H9 (cell line): Measurements from ENCODE around the gene MAP6. TPM values are rescaled to one million over a fixed set of nuclear protein-coding genes. Genes with fewer than 3 reads are reported as not detected.

Experiments
- DNase-seq: peaks from one replicate; pipeline ENCODE4 v3.0.0-alpha.2; 2017
- H2AFZ ChIP-seq: one replicate; pipeline ENCODE4 v1.6.1; 2013; ENCODE audit warnings: mild to moderate bottlenecking, low read length, control low read depth, moderate library complexity
- H2AK5ac ChIP-seq: 2 replicates; pipeline ENCODE4 v1.6.1; 2013; ENCODE audit warnings: low read length, control low read depth, mixed read lengths; ENCODE audit not compliant: insufficient read length
- H2BK120ac ChIP-seq: one replicate; pipeline ENCODE4 v1.6.1; 2013; ENCODE audit warnings: low read depth, mild to moderate bottlenecking, low read length, control low read depth, inconsistent platforms; ENCODE audit not compliant: poor library complexity, severe bottlenecking
- H2BK12ac ChIP-seq: 2 replicates; pipeline ENCODE4 v1.6.1; 2013; ENCODE audit warnings: low read length, control low read depth, mixed read lengths, low read depth; ENCODE audit not compliant: insufficient read length
- H2BK15ac ChIP-seq: 2 replicates; pipeline ENCODE4 v1.6.1; 2013; ENCODE audit warnings: low read depth, low read length, control low read depth
- H2BK20ac ChIP-seq: one replicate; pipeline ENCODE4 v1.6.1; 2013; ENCODE audit warnings: low read depth, mild to moderate bottlenecking, low read length, control low read depth, inconsistent platforms; ENCODE audit not compliant: poor library complexity, severe bottlenecking
- H2BK5ac ChIP-seq: 2 replicates; pipeline ENCODE4 v1.6.1; 2013; ENCODE audit warnings: low read length, control low read depth, mixed read lengths; ENCODE audit not compliant: insufficient read length
- H3K14ac ChIP-seq: 2 replicates; pipeline ENCODE4 v1.6.1; 2013; ENCODE audit warnings: low read length, control low read depth; ENCODE audit not compliant: insufficient read depth
- H3K18ac ChIP-seq: 2 replicates; pipeline ENCODE4 v1.6.1; 2013; ENCODE audit warnings: low read depth, mild to moderate bottlenecking, mixed read lengths, low read length, control low read depth; ENCODE audit not compliant: insufficient read length
- H3K23ac ChIP-seq: 2 replicates; pipeline ENCODE4 v1.6.1; 2013; ENCODE audit warnings: low read length, control low read depth, mixed read lengths, low read depth; ENCODE audit not compliant: insufficient read length
- H3K23me2 ChIP-seq: 2 replicates; pipeline ENCODE4 v1.6.1; 2013; ENCODE audit warnings: low read depth, mild to moderate bottlenecking, mixed read lengths, low read length, control low read depth; ENCODE audit not compliant: insufficient read length, poor library complexity, severe bottlenecking
- H3K27ac ChIP-seq: 2 replicates; pipeline ENCODE4 v1.5.1; 2013; ENCODE audit warnings: low read length, control low read depth, mixed read lengths, low read depth; ENCODE audit not compliant: insufficient read length
- H3K27me3 ChIP-seq: 2 replicates; pipeline ENCODE4 v1.6.1; 2013; ENCODE audit warnings: low read length, control low read depth, inconsistent platforms; ENCODE audit not compliant: insufficient read depth
- H3K4ac ChIP-seq: 2 replicates; pipeline ENCODE4 v1.6.1; 2013; ENCODE audit warnings: low read depth, mild to moderate bottlenecking, control low read depth, inconsistent platforms, low read length, moderate library complexity
- H3K4me1 ChIP-seq: 2 replicates; pipeline ENCODE4 v1.6.1; 2013; ENCODE audit warnings: low read length, control low read depth, inconsistent platforms; ENCODE audit not compliant: insufficient read depth
- H3K4me2 ChIP-seq: 2 replicates; pipeline ENCODE4 v1.6.1; 2013; ENCODE audit warnings: low read length, control low read depth, mixed read lengths; ENCODE audit not compliant: insufficient read length, insufficient read depth
- H3K56ac ChIP-seq: 2 replicates; pipeline ENCODE4 v1.6.1; 2013; ENCODE audit warnings: low read depth, mild to moderate bottlenecking, mixed read lengths, low read length, control low read depth; ENCODE audit not compliant: insufficient read length
- H3K79me1 ChIP-seq: 2 replicates; pipeline ENCODE4 v1.6.1; 2013; ENCODE audit warnings: low read depth, mild to moderate bottlenecking, moderate library complexity, low read length, control low read depth, inconsistent platforms; ENCODE audit not compliant: insufficient read depth, poor library complexity, severe bottlenecking
- H3K79me2 ChIP-seq: 2 replicates; pipeline ENCODE4 v1.6.1; 2013; ENCODE audit warnings: low read length, control low read depth, inconsistent platforms; ENCODE audit not compliant: insufficient read depth
- H3K9ac ChIP-seq: 2 replicates; pipeline ENCODE4 v1.6.1; 2013; ENCODE audit warnings: low read length, control low read depth, mixed read lengths; ENCODE audit not compliant: insufficient read length; ENCODE audit errors: extremely low read depth
- H3K9me3 ChIP-seq: one replicate; pipeline ENCODE4 v1.6.1; 2013; ENCODE audit warnings: low read depth, low read length, inconsistent platforms; ENCODE audit not compliant: control insufficient read depth
- H3T11ph ChIP-seq: one replicate; pipeline ENCODE4 v1.6.1; 2013; ENCODE audit warnings: mild to moderate bottlenecking, low read length, control low read depth, inconsistent platforms
- H4K20me1 ChIP-seq: one replicate; pipeline ENCODE4 v1.6.1; 2013; ENCODE audit not compliant: control insufficient read depth, insufficient read length, insufficient read depth
- H4K5ac ChIP-seq: 2 replicates; pipeline ENCODE4 v1.6.1; 2013; ENCODE audit warnings: low read depth, mild to moderate bottlenecking, mixed read lengths, low read length, control low read depth; ENCODE audit not compliant: insufficient read length
- H4K8ac ChIP-seq: replicated peaks from 2 replicates; pipeline ENCODE4 v1.6.1; 2013; ENCODE audit warnings: low read length, control low read depth, mixed read lengths, low read depth; ENCODE audit not compliant: insufficient read length
- H4K91ac ChIP-seq: 2 replicates; pipeline ENCODE4 v1.6.1; 2013; ENCODE audit warnings: low read depth, mild to moderate bottlenecking, moderate library complexity, mixed read lengths, low read length, control low read depth; ENCODE audit not compliant: insufficient read length
- H3K27ac Mint-ChIP-seq, 3 experiments: 2 replicates in 2 of 3; 3 replicates in 1 of 3; pipeline ENCODE4 v1.8.0; 2020 to 2021; ENCODE audit warnings: mixed read lengths in 3 of 3, mild to moderate bottlenecking in 1 of 3, moderate library complexity in 1 of 3
- H3K27me3 Mint-ChIP-seq: 2 replicates; pipeline ENCODE4 v1.8.0; 2021; ENCODE audit warnings: low read depth, mild to moderate bottlenecking, moderate library complexity, mixed read lengths
- H3K36me3 Mint-ChIP-seq, 3 experiments: 2 replicates in 2 of 3; 3 replicates in 1 of 3; pipeline ENCODE4 v1.8.0; 2020 to 2021; ENCODE audit warnings: low read depth in 3 of 3, mixed read lengths in 3 of 3; ENCODE audit not compliant: insufficient read depth in 1 of 3
- H3K4me1 Mint-ChIP-seq, 2 experiments: 2 replicates each; pipeline ENCODE4 v1.8.0; 2020; ENCODE audit warnings: mixed read lengths in 2 of 2
- H3K4me3 Mint-ChIP-seq, 2 experiments: 2 replicates in 1 of 2; 3 replicates in 1 of 2; pipeline ENCODE4 v1.8.0; 2020 to 2021; ENCODE audit warnings: mild to moderate bottlenecking in 2 of 2, mixed read lengths in 2 of 2, moderate library complexity in 1 of 2
- H3K9me3 Mint-ChIP-seq, 2 experiments: 2 replicates in 1 of 2; 3 replicates in 1 of 2; pipeline ENCODE4 v1.8.0; 2020; ENCODE audit warnings: mild to moderate bottlenecking in 2 of 2, mixed read lengths in 2 of 2, moderate library complexity in 1 of 2
- CTCF ChIP-seq: fragments of 200-600 bp; sonication (generic); conservative IDR thresholded peaks from 3 replicates; pipeline ENCODE4 v1.8.0; 2021; ENCODE audit warnings: antibody characterized with exemption, mild to moderate bottlenecking
- WGBS: extraction: QIAGEN DNeasy Blood & Tissue Kit; methylation state at CpG from one replicate; pipeline ENCODE4 v1.1.7; 2013; ENCODE audit warnings: missing lambda C conversion rate, low lambda C conversion rate, mixed read lengths; ENCODE audit not compliant: insufficient read length; ENCODE audit errors: extremely low coverage; 5-methylcytosine and 5-hydroxymethylcytosine counted together
- total RNA-seq: library from RNA; stranded (reverse); gene quantifications from 2 replicates; pipeline ENCODE4 v1.2.1, GENCODE V29; 2021

Gene MAP6
- total RNA-seq, 1 experiment from 2014 or later = 0.77 TPM

GRCh38 chr11:75673977-75674582 lies 5.2 kb upstream of the MAP6 start:
- peaks cover 28% of the 10 kb centered on the region for H3K27me3 ChIP-seq

More at GRCh38 chr11:75673977-75674582, 5.2 kb upstream of the MAP6 start:
- Histone ChIP-seq H2AFZ (no peak overlapping the region), H3K4me2 (no peak overlapping the region), H3K23ac (no peak overlapping the region), H2BK15ac (no peak overlapping the region), H3K56ac (no peak overlapping the region), H2AK5ac (no peak overlapping the region), H4K8ac (no peak overlapping the region), H3K14ac (no peak overlapping the region), H3K9ac (no peak overlapping the region), H2BK12ac (no peak overlapping the region), H3K9me3 (no peaks in the 10 kb centered on the region), H3K4ac (no peak overlapping the region), H4K20me1 (no peaks in the 10 kb centered on the region), H3K23me2 (no peaks in the 10 kb centered on the region), H3K27ac (no peak overlapping the region), H3K79me1 (no peaks in the 10 kb centered on the region), H2BK120ac (no peak overlapping the region), H3T11ph (no peak overlapping the region), H4K91ac (no peak overlapping the region), H4K5ac (no peak overlapping the region), H2BK20ac (no peak overlapping the region), H3K4me1 (no peaks in the 10 kb centered on the region), H3K79me2 (no peaks in the 10 kb centered on the region), H2BK5ac (no peak overlapping the region), H3K18ac (no peak overlapping the region)
- Mint-ChIP-seq H3K4me3 (no peak overlapping the region), H3K27me3 (peaks cover 73% of the 10 kb centered on the region), H3K4me1 (peaks cover 0 to 4% of the 10 kb centered on the region in 2 experiments; a peak in 1 of 4 replicates), H3K27ac (no peak overlapping the region), H3K36me3 (peaks cover 0 to 7% (median 3%) of the 10 kb centered on the region in 3 experiments; a peak in 5 of 7 replicates), H3K9me3 (peaks cover 6 to 14% of the 10 kb centered on the region in 2 experiments)
- DNase-seq = no peak
- no peak for TF ChIP-seq CTCF
- WGBS = no CpG with 5 or more reads among the region's 4 CpGs
